HG02884 (cell line): Measurements from ENCODE around the gene ABHD17B.

Experiments
- ATAC-seq: cut with Tn5 transposase; IDR thresholded peaks from one replicate; pipeline ENCODE4 v1.9.1; 2021; ENCODE audit warnings: mild to moderate bottlenecking, moderate library complexity; ENCODE audit not compliant: unreplicated experiment

Gene ABHD17B

DNA sequence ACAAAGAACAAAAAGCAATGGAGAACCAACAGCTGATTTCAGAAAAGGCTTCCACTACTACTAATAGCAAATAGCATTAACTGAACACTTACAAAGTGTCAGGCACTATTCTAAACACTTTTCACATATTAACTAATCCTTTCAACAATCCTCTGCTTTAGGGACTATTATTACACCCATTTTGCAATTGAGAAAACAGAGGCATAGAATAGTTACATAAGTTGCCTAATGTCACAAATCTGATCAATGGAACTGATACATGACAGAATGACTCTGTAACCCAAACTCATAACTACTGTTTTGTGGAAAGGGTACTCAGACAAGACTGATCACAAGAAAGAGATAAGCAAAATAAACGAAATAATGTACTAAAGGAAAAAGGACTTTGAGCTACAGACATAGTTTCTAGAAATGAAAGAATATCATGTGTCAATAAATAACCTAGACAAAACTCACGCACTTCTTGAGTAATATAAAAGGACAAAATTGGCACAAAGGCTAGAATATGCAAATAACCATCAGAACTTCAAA, 31.3 kb downstream of the ABHD17B start:
- ATAC-seq = no peak

- ATAC-seq = no peak
These were observed 32.4 kb downstream of the ABHD17B start for GRCh38 chr9:71878327-71879274.

DNA sequence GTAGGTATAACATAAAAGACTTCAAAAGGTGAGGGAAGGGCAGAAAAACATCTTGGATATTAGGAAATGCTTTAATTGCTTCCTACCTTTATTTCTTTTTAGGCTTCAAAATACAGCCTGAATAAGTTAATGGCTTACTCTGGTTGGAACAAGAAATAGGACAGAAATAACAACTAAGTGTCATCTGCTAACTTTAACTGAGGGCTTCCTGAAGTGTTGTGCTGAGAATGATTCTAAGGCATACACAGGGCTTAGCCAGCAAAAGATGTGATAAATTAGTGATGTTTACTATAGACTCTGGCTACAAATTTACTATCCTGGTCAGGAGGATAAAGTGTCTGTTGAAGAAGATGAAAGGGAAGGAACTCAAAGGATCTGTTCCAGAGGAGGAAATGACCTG, 34.2 kb downstream of the ABHD17B start:
- ATAC-seq = no peak

GRCh38 chr9:71876106-71876505, 34.9 kb downstream of the ABHD17B start:
- no peak for ATAC-seq

DNA sequence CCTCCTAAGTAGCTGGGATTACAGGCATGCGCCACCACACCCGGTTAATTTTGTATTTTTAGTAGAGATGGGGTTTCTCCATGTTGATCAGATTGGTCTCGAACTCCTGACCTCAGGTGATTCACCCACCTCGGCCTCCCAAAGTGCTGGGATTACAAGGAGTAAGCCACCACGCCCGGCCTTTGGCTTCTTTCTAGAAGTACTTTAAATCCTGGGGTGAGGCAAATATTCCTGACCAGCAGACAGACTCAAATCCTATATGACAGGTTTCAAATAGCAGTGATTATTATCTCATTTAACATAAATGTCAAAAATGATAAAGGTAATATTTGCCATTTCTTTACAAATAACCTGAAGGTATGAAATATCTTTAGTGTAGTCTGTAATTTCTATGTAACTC, 35.6 kb downstream of the ABHD17B start:
- no peak for ATAC-seq

DNA sequence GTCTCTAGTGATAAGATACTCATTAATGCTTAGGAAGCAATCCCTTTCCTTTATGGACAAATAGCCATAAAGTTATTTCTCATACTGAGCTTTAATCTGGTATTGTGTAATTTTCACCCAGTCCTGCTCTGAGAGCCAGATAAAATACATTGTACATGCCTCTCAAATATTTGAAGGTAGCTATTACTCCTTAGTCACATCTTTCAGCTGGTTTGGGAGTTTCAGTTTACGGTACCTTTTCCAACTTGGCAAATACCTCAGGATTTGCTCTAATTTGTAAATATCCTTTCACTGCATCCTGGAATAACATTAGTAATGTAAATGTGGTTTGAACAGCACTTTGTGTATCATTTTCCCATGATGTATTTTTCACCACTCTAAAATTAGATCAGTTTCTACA, 47.4 kb downstream of the ABHD17B start:
- no peak for ATAC-seq

GRCh38 chr9:71861618-71862017, 49.4 kb downstream of the ABHD17B start:
- ATAC-seq = no peak

DNA sequence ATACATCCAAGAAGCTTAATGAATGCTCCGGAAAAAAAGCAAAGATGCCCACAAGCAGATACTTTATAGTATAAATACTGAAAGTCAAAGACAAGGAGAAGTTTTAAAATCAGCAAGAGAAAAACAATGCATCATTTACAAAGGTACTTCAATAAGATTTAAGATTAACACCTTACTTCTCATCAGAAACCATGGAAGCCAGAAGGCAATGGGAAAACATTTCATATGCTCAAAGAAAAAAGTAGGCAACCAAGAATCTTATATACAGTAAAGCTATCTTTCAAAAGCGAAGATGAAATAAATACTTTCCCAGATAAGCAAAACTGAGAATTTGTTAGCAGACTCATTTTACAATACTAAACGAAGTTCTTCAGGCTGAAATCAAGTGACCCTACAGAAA, 51.1 kb downstream of the ABHD17B start:
- ATAC-seq = no peak

DNA sequence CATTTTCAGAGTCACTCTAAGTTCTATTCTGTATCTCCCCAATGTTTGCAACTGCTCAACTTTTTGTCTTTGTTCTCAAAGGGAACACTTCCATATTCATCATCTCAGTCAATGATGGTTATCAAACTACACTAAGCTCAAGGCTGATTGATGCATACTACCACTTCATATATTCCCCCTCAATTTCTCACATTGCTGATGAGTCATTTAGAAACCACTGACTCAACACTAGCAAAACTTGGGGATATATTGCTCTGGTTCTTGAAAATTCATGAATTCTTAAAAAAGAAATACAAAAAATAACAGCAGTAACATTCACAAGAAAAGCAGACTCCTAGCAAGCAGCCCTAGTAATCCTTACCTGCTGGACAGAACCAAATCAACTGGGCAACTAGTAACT, 52.2 kb downstream of the ABHD17B start:
- ATAC-seq = peak; percentile 91

DNA sequence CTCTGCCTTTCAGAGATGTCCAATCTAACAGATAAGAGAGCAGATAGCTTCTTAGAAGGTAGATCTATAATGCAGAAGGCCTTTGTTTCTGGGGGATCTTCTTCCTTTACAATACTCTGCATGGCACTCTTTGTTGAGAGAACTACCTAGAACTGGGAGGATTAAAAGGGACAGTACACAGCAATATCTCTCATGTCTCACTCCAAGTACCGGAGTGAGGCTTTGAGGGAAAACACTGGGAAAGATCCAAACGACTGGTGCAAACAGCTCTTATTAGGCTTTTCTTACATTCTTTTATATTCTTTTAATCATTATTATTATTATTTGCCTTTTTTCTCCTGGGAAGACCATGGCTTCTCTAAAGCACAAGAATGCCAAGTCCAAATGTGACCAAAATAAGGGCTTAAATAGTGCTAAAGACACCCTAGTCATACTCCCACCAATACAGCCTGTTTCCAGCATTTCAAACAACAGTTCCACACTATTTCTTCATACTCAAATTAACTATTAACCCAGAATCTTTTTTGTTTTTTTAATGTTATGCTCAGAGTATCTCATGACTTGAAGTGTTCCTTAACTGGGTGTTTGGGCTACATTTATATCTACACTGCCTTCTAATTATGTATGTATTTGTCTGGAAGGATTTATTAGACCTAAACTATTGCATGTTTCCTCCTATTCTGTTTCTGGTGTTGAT, 52.7 kb downstream of the ABHD17B start:
- no peak for ATAC-seq

DNA sequence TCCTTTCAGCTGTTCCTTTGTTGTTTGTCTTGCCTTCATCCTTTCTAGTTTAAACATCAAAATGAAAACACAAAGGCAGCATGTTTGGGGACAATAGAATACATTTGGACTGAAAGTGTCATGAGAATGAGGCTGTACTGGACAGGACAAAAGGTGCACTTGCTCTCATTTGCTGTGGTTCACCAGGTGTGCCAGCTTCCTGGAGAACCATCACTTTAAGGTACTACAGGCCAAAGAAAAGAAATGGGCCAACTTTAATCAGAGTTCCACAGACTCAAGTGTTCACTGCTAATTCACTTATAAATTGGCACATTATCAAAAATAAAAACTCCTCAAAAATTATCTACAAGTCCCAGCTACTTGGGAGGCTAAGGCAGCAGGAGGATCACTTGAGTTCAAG, 53.8 kb downstream of the ABHD17B start:
- ATAC-seq = no peak

DNA sequence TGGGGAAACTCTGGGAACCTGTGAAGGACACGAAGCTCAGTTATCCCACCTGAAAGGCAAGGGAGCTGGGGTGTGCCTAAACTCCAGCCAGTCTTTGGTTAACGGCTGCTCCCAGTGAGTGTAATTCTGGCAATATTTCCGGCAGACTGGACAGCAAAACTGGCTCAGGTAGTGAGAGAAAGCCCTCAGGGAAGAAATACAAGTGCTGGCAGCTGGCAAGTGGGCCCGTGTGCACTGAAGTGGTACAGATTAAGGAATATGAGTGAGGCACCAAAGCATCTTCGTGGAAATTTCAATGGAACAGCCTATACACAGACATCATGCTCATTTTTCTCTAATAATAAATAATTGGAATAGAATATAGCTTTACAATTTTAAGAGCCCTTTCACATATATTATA, 56.2 kb downstream of the ABHD17B start:
- no peak for ATAC-seq

- ATAC-seq = no peak
These were observed 57.9 kb downstream of the ABHD17B start for GRCh38 chr9:71853084-71853483.

- no peak for ATAC-seq
These were observed 60.0 kb downstream of the ABHD17B start for GRCh38 chr9:71850996-71851395.

GRCh38 chr9:71847892-71848291, 63.1 kb downstream of the ABHD17B start:
- no peak for ATAC-seq

DNA sequence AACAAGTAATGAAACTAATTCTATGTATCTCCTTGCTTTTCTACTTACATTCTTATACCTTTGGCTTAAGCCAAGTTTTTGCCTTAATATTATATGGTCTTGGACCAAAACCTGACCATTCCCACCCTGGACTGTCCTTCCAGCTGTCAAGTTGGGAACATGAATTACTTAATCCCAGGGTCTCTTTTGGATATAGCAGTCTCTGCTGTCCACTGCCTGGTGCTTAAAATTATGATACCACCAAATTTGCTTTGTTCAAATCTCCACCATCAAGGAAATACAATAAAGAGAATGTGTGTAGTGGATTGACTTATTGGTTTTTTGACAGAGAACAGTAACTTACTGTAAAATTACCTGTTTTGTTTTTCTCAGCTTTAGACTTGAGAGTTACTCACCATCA, 66.2 kb downstream of the ABHD17B start:
- no peak for ATAC-seq

- ATAC-seq = no peak
These were observed 71.3 kb downstream of the ABHD17B start for GRCh38 chr9:71839668-71840067.

DNA sequence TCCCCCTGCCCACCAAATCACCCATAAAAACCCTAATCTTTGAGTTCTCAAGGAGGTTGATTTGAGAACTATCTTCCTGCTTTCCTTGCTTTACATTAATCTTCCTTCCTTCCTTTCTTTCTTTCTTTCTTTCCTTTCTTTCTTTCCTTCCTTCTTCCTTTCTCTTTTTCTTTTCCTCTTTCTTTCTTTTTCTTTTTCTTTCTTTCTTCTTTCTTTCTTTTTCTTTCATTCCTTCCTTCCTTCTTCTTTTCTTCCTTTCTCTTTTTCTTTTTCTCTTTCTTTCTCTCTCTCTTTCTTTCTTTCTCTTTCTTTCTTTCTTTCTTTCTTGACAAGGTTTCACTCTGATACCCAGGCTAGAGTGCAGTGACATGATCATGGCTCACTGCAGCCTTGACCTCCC, 75.4 kb downstream of the ABHD17B start:
- no peak for ATAC-seq

GRCh38 chr9:71830929-71831328, 80.1 kb downstream of the ABHD17B start:
- ATAC-seq = no peak

- ATAC-seq = no peak
These were observed 80.8 kb downstream of the ABHD17B start for GRCh38 chr9:71830153-71830552.

GRCh38 chr9:71826279-71826678, 84.7 kb downstream of the ABHD17B start:
- ATAC-seq = no peak

DNA sequence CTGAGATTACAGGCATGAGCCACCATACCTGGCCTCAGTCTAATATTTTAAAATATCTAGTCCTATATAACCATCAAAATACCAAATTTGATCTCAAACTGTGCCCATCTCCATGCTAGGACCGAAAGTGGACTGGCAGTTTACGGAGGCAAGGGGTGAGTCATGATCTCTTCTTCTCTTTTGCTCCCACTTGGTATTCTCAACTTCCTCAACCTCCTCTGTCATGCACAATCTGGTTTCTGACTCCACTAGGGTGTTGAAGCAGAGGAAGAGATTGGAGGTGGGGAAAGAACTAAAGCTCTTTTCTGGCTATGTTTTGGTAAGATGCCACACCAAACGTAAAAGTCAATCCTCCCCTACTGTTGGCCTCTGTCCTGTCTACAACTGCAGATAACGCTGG, 86.7 kb downstream of the ABHD17B start:
- no peak for ATAC-seq
